Nephron (organoid): ENCODE data around the gene FSIP2.

Experiments
- H3K27ac Mint-ChIP-seq, 3 experiments: 2 replicates each; pipeline ENCODE4 v1.8.0; 2020; ENCODE audit warnings: mixed read lengths in 3 of 3, mild to moderate bottlenecking in 2 of 3, moderate library complexity in 1 of 3
- H3K27me3 Mint-ChIP-seq: 2 replicates; pipeline ENCODE4 v1.8.0; 2021; ENCODE audit warnings: low read depth, mild to moderate bottlenecking, moderate library complexity, mixed read lengths
- H3K36me3 Mint-ChIP-seq: 2 replicates; pipeline ENCODE4 v1.8.0; 2020; ENCODE audit warnings: low read depth, mixed read lengths
- H3K4me1 Mint-ChIP-seq: 2 replicates; pipeline ENCODE4 v1.8.0; 2020; ENCODE audit warnings: mixed read lengths
- H3K4me3 Mint-ChIP-seq, 3 experiments: 2 replicates each; pipeline ENCODE4 v1.8.0; 2020; ENCODE audit warnings: mild to moderate bottlenecking in 3 of 3, mixed read lengths in 3 of 3, moderate library complexity in 2 of 3
- H3K9me3 Mint-ChIP-seq: 2 replicates; pipeline ENCODE4 v1.8.0; 2020; ENCODE audit warnings: mixed read lengths
- TF ChIP-seq, protein P1 (sequence below), 3 experiments: fragments of 200-600 bp; sonication (generic); IDR thresholded peaks; one replicate each; pipeline ENCODE4 v1.5.0; 2021; ENCODE audit warnings: antibody characterized with exemption in 3 of 3; ENCODE audit not compliant: unreplicated experiment in 3 of 3

FSIP2 gene

DNA sequence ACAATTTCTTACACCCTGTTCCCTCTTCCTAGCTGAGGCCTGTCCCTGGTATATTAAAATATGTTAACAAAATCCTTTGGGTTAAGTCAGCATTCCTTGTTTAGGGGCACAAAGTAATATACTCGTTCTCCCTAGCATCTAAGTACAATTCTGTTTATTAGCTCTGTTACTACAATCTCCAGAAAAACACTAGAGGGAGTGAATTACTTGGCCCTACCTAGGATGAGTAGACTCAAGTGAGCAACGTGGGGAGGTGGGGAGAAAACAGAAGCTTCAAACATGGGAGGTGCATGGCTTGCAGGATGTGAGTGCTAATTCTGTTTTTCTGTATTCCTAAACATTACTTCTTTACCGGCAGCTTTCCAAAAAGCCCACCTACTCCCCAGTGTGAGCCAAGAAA lies 89.7 kb downstream of the FSIP2 start:
- no peaks in the 10 kb centered on the region for H3K4me1 Mint-ChIP-seq
- no peaks in the 10 kb centered on the region for H3K27me3 Mint-ChIP-seq
- TF ChIP-seq, protein P1, sequence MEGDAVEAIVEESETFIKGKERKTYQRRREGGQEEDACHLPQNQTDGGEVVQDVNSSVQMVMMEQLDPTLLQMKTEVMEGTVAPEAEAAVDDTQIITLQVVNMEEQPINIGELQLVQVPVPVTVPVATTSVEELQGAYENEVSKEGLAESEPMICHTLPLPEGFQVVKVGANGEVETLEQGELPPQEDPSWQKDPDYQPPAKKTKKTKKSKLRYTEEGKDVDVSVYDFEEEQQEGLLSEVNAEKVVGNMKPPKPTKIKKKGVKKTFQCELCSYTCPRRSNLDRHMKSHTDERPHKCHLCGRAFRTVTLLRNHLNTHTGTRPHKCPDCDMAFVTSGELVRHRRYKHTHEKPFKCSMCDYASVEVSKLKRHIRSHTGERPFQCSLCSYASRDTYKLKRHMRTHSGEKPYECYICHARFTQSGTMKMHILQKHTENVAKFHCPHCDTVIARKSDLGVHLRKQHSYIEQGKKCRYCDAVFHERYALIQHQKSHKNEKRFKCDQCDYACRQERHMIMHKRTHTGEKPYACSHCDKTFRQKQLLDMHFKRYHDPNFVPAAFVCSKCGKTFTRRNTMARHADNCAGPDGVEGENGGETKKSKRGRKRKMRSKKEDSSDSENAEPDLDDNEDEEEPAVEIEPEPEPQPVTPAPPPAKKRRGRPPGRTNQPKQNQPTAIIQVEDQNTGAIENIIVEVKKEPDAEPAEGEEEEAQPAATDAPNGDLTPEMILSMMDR (IDR thresholded peaks at IDR 0.05; ENCODE audit: unreplicated experiment in 3 of 3): no peak
- no peak overlapping the region for H3K4me3 Mint-ChIP-seq
- no peak overlapping the region for H3K27ac Mint-ChIP-seq
- H3K36me3 Mint-ChIP-seq: peaks cover 4% of the 10 kb centered on the region
- H3K9me3 Mint-ChIP-seq: peaks cover 2% of the 10 kb centered on the region

DNA sequence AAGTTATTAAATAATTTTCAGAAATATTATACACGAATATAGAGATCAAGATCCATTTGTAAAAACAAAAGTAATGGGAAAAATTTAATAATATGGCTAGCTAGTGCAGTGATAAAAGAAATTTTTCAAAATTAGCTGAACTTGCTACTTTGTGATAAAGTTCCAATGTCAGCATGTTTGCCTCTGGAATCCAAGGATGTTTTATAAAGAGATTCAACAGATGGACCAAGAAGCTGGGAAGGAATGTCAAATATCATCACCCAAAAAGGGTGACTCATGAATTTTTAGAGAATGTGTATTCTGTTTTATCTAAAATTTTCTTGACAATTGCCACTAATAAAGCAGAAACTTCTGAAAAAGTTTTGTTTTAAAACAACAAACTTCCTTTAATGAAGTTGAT lies 95.3 kb downstream of the FSIP2 start:
- Mint-ChIP-seq H3K4me3 (no peak overlapping the region), H3K9me3 (peaks cover 20% of the 10 kb centered on the region), H3K4me1 (no peaks in the 10 kb centered on the region), H3K27ac (no peak overlapping the region), H3K27me3 (no peaks in the 10 kb centered on the region), H3K36me3 (peaks cover 34% of the 10 kb centered on the region)
- TF ChIP-seq, protein P1 (IDR thresholded peaks at IDR 0.05; ENCODE audit: unreplicated experiment in 3 of 3): no peak

DNA sequence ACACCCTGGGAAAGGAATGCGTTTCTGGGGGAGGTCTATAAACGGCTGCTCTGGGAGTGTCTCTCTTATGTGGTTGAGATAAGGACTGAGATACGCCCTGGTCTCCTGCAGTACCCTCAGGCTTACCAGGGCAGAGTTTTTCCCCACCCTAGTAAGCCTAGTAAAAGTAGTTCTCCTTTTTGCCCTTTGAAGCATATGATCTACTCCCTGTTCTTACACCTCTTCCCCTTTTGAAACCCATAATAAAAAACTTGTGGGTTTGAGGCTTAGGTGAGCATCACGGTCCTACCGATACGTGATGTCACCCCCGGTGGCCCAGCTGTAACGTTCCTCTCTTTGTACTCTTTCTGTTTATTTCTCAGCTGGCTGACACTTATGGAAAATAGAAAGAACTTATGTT lies 97.4 kb downstream of the FSIP2 start:
- no peak overlapping the region for H3K4me3 Mint-ChIP-seq
- H3K9me3 Mint-ChIP-seq: peaks cover 32% of the 10 kb centered on the region
- TF ChIP-seq, protein P1 (IDR thresholded peaks at IDR 0.05; ENCODE audit: unreplicated experiment in 3 of 3): no peak
- peaks cover 35% of the 10 kb centered on the region for H3K36me3 Mint-ChIP-seq
- H3K27ac Mint-ChIP-seq: no peak overlapping the region
- H3K4me1 Mint-ChIP-seq: no peaks in the 10 kb centered on the region
- no peaks in the 10 kb centered on the region for H3K27me3 Mint-ChIP-seq

DNA sequence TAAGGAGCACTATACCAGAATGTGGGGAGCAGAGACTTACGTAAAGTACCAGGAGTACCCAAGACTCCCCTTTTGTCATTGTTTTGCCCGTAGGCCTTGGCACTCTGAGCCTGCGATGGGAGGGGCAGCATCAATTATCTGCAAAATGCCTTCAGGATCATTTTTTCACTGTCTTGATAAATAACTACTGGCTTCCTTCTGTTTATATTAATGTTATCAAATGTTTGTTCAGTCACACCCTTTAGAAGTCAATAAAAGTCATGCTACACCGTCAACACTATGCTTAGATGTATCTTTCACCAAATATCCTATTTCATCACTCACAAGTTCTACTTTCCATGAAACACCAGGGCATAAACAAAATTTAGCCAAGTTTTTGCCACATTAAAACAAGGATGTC lies 116.3 kb downstream of the FSIP2 start:
- Mint-ChIP-seq H3K27ac (no peak overlapping the region), H3K27me3 (no peaks in the 10 kb centered on the region), H3K4me1 (no peaks in the 10 kb centered on the region), H3K36me3 (peaks cover 4% of the 10 kb centered on the region), H3K4me3 (no peak overlapping the region), H3K9me3 (peaks cover 3% of the 10 kb centered on the region)
- TF ChIP-seq, protein P1 (IDR thresholded peaks at IDR 0.05; ENCODE audit: unreplicated experiment in 3 of 3): no peak

DNA sequence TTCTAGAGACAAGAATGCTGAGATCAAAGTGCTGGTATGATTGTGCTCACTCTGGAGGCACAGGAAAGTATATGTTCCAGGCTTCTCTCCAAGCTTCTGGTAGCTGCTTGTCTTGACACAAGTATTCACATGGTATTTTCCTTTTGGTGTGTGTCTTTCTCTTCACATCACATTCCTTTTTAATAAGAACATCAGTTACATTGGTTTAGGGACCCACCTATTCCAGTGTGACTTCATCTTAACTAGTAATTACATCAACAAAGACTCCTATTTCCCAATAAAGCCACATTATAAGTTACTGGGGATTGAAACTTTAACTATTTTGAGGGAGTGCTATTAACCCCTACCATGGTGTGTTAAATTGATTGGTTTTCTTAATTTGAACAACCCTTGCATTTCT lies 119.1 kb downstream of the FSIP2 start:
- H3K9me3 Mint-ChIP-seq: no peaks in the 10 kb centered on the region
- H3K36me3 Mint-ChIP-seq: no peaks in the 10 kb centered on the region
- no peak overlapping the region for H3K4me3 Mint-ChIP-seq
- H3K27me3 Mint-ChIP-seq: no peaks in the 10 kb centered on the region
- TF ChIP-seq, protein P1 (IDR thresholded peaks at IDR 0.05; ENCODE audit: unreplicated experiment in 3 of 3): no peak
- no peak overlapping the region for H3K27ac Mint-ChIP-seq
- H3K4me1 Mint-ChIP-seq: no peaks in the 10 kb centered on the region

DNA sequence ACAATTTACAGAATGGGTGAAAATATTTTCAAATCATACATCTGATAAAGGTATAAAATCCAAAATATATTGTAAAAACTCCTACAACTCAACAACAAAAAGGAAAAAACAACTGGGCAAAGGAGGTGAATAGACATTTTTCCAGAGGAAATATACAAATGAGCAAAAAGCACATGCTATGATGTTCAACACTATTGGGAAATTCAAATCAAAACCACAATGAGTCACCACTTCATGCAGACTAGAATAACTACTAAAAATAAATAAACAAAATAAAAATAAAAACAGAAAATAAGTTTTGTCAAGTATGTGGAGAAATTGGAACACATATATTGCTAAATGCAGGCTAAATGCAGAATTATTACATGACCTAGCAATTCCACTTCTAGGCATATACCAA lies 120.9 kb downstream of the FSIP2 start:
- Mint-ChIP-seq H3K4me3 (no peak overlapping the region), H3K27ac (no peak overlapping the region), H3K36me3 (no peaks in the 10 kb centered on the region), H3K9me3 (peaks cover 4% of the 10 kb centered on the region), H3K27me3 (no peaks in the 10 kb centered on the region), H3K4me1 (no peaks in the 10 kb centered on the region)
- TF ChIP-seq, protein P1 (IDR thresholded peaks at IDR 0.05; ENCODE audit: unreplicated experiment in 3 of 3): no peak
